Ovary (tissue), 3 donors: ENCODE measurements around the gene PPP1R37.

ENCODE experiments used
- POLR2A ChIP-seq: fragments of 450-650 bp; IDR thresholded peaks from one replicate; pipeline ENCODE4 v1.6.1; 2017; ENCODE audit warnings: antibody characterized with exemption, mild to moderate bottlenecking, moderate library complexity
- TF ChIP-seq, protein P1 (sequence below), 3 donors: fragments of 450-650 bp in 2 of 3; fragments of 200-600 bp in 1 of 3; IDR thresholded peaks; one replicate each; pipeline versions ENCODE4 v1.5.1 to v1.8.0; 2016 to 2022; ENCODE audit warnings: antibody characterized with exemption in 3 of 3, mild to moderate bottlenecking in 1 of 3
- donor health status: DM: no; HTN: no; CAD: no.

- TF ChIP-seq, protein P1, sequence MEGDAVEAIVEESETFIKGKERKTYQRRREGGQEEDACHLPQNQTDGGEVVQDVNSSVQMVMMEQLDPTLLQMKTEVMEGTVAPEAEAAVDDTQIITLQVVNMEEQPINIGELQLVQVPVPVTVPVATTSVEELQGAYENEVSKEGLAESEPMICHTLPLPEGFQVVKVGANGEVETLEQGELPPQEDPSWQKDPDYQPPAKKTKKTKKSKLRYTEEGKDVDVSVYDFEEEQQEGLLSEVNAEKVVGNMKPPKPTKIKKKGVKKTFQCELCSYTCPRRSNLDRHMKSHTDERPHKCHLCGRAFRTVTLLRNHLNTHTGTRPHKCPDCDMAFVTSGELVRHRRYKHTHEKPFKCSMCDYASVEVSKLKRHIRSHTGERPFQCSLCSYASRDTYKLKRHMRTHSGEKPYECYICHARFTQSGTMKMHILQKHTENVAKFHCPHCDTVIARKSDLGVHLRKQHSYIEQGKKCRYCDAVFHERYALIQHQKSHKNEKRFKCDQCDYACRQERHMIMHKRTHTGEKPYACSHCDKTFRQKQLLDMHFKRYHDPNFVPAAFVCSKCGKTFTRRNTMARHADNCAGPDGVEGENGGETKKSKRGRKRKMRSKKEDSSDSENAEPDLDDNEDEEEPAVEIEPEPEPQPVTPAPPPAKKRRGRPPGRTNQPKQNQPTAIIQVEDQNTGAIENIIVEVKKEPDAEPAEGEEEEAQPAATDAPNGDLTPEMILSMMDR (IDR thresholded peaks at IDR 0.05), result no peak
- TF ChIP-seq POLR2A, result no peak
Observed at GRCh38 chr19:45096700-45097099, 3.7 kb downstream of the PPP1R37 start.
